Measurements from ENCODE around the gene EIF2B2. TPM values are rescaled to one million over a fixed set of nuclear protein-coding genes. Genes with fewer than 3 reads are reported as not detected.

EIF2B2 gene
- total RNA-seq, 2 donors from 2014 or later = 34.0 to 48.9 TPM

- no peak overlapping the region for H3K27ac ChIP-seq
- no peak overlapping the region for H3K4me3 ChIP-seq
- intact Hi-C loops (cut with DNase I) = no loop called here
- H3K27me3 ChIP-seq = no peaks in the 10 kb centered on the region
- H3K4me1 ChIP-seq = no peaks in the 10 kb centered on the region
- H3K36me3 ChIP-seq = no peaks in the 10 kb centered on the region
- no peak for DNase-seq
- no peaks in the 10 kb centered on the region for H3K9me3 ChIP-seq
- TF ChIP-seq, protein P1, sequence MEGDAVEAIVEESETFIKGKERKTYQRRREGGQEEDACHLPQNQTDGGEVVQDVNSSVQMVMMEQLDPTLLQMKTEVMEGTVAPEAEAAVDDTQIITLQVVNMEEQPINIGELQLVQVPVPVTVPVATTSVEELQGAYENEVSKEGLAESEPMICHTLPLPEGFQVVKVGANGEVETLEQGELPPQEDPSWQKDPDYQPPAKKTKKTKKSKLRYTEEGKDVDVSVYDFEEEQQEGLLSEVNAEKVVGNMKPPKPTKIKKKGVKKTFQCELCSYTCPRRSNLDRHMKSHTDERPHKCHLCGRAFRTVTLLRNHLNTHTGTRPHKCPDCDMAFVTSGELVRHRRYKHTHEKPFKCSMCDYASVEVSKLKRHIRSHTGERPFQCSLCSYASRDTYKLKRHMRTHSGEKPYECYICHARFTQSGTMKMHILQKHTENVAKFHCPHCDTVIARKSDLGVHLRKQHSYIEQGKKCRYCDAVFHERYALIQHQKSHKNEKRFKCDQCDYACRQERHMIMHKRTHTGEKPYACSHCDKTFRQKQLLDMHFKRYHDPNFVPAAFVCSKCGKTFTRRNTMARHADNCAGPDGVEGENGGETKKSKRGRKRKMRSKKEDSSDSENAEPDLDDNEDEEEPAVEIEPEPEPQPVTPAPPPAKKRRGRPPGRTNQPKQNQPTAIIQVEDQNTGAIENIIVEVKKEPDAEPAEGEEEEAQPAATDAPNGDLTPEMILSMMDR (IDR thresholded peaks at IDR 0.05) = no peak
- no peak overlapping the region for H3K9ac ChIP-seq (ENCODE audit: low read depth in 2 of 2, low read length in 2 of 2)
Observed at GRCh38 chr14:75059642-75060041, 56.9 kb downstream of the EIF2B2 start.

DNA sequence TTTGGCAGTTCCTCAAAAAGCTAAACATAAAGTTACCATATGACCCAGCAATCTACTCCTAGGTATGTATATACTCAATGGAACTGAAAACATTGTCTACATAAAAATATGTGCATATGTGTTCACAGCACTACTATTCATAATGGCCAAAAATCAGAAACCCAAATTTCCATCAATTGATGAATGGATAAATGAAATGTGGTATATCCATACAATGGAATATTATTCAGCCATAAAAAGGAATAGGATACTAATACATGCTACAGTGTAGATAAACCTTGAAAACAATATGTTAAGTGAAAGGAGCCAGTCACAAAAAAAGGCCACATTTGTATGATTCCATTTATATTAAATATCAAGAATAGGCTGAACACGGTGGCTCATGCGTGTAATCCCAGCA, 57.7 kb downstream of the EIF2B2 start:
- Histone ChIP-seq H3K9me3 (no peaks in the 10 kb centered on the region), H3K4me1 (no peaks in the 10 kb centered on the region), H3K4me3 (no peak overlapping the region), H3K9ac (ENCODE audit: low read depth in 2 of 2, low read length in 2 of 2) (no peak overlapping the region), H3K27ac (no peak overlapping the region), H3K27me3 (no peaks in the 10 kb centered on the region), H3K36me3 (no peaks in the 10 kb centered on the region)
- DNase-seq = no peak
- intact Hi-C loops (cut with DNase I) = no loop called here
- TF ChIP-seq, protein P1 (IDR thresholded peaks at IDR 0.05) = no peak

Other genes with a start within 250 kb of the EIF2B2 start
- 10 to 100 TPM; 36.1 to 41.7 TPM for gene YLPM1, start 239.6 kb upstream of the EIF2B2 start, total RNA-seq
- gene PROX2, start 126.8 kb upstream of the EIF2B2 start, total RNA-seq = not detected
- 100 to 1,000 TPM; 148 to 149 TPM for gene DLST, start 121.0 kb upstream of the EIF2B2 start, total RNA-seq
- gene RPS6KL1, start 79.7 kb upstream of the EIF2B2 start, total RNA-seq = 10 to 100 TPM in 1 of 2 donors, 1 to 10 TPM in 1; 9.1 to 14.0 TPM
- 1 to 10 TPM in 1 of 2 donors, under 1 TPM in 1; 0.57 to 2.2 TPM for gene PGF, start 47.3 kb upstream of the EIF2B2 start, total RNA-seq
- gene MLH3, start 48.5 kb downstream of the EIF2B2 start, total RNA-seq = 10 to 100 TPM; 24.2 to 25.9 TPM
- 10 to 100 TPM; 13.4 to 28.5 TPM for gene ACYP1, start 61.1 kb downstream of the EIF2B2 start, total RNA-seq
- 1 to 10 TPM; 3.2 to 4.6 TPM for gene ZC2HC1C, start 66.7 kb downstream of the EIF2B2 start, total RNA-seq
- gene NEK9, start 124.1 kb downstream of the EIF2B2 start, total RNA-seq = 10 to 100 TPM; 49.5 to 57.3 TPM
- gene TMED10, start 173.7 kb downstream of the EIF2B2 start, total RNA-seq = 100 to 1,000 TPM; 387 to 432 TPM

All from colonic mucosa (tissue), 4 donors.